ENCODE results near the gene TGFB2.

- no peak for TF ChIP-seq ELF4 (CRISPR knock-in tag; IDR thresholded peaks at IDR 0.05; ENCODE audit: low read depth)
- TF ChIP-seq FOXJ3 (CRISPR knock-in tag; IDR thresholded peaks at IDR 0.05; ENCODE audit: borderline replicate concordance): no peak
- TF ChIP-seq CTCF (IDR thresholded peaks at IDR 0.05): no peak
- TF ChIP-seq ZBTB43 (CRISPR knock-in tag; IDR thresholded peaks at IDR 0.05): no peak
- TF ChIP-seq STAT6 (CRISPR knock-in tag; conservative IDR thresholded peaks at IDR 0.05; ENCODE audit: low read depth): no peak
- TF ChIP-seq JUN (CRISPR knock-in tag; IDR thresholded peaks at IDR 0.05): no peak
- TF ChIP-seq ATF3 (CRISPR knock-in tag; conservative IDR thresholded peaks at IDR 0.05): no peak
- no peak for TF ChIP-seq E2F1 (CRISPR knock-in tag; IDR thresholded peaks at IDR 0.05)
- no peak for TF ChIP-seq E2F5 (CRISPR knock-in tag; IDR thresholded peaks at IDR 0.05)
- no peak for TF ChIP-seq CDX4 (CRISPR knock-in tag; IDR thresholded peaks at IDR 0.05; ENCODE audit: borderline replicate concordance)
Measured at GRCh38 chr1:218347723-218348627, 2.8 kb downstream of the TGFB2 start.

Measured in WTC11 (cell line).